ENCODE results near the gene ABAT.

Gene ABAT

DNA sequence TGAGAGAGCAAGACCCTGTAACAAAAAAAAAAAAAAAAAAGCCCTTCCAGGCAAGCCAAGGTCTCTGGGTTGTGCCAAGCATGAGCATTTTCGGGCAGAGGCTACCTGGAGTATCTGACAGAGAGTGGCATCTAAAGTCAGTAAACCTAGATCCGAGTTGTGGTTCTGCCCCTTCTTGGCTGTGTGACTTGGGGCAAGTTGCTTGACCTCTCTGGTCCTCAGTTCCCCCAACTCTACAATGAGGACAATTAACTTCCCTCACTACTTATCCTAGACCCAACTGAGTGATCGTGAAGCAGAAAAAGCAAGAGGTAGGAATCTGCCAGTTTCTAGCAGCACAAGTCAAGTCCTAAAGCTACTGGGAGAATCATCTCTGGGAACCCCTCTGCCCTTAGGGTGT, 88.7 kb downstream of the ABAT start:
- DNase-seq (ENCODE audit: low read depth in 2 of 2): no peak
- no peak overlapping the region for H3K4me3 ChIP-seq (replicated peaks in 1 of 2; ENCODE audit: low read depth in 2 of 2, low read length in 2 of 2)
- TF ChIP-seq, protein P1, sequence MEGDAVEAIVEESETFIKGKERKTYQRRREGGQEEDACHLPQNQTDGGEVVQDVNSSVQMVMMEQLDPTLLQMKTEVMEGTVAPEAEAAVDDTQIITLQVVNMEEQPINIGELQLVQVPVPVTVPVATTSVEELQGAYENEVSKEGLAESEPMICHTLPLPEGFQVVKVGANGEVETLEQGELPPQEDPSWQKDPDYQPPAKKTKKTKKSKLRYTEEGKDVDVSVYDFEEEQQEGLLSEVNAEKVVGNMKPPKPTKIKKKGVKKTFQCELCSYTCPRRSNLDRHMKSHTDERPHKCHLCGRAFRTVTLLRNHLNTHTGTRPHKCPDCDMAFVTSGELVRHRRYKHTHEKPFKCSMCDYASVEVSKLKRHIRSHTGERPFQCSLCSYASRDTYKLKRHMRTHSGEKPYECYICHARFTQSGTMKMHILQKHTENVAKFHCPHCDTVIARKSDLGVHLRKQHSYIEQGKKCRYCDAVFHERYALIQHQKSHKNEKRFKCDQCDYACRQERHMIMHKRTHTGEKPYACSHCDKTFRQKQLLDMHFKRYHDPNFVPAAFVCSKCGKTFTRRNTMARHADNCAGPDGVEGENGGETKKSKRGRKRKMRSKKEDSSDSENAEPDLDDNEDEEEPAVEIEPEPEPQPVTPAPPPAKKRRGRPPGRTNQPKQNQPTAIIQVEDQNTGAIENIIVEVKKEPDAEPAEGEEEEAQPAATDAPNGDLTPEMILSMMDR (IDR thresholded peaks at IDR 0.05; ENCODE audit: low read depth, low read length): no peak

DNA sequence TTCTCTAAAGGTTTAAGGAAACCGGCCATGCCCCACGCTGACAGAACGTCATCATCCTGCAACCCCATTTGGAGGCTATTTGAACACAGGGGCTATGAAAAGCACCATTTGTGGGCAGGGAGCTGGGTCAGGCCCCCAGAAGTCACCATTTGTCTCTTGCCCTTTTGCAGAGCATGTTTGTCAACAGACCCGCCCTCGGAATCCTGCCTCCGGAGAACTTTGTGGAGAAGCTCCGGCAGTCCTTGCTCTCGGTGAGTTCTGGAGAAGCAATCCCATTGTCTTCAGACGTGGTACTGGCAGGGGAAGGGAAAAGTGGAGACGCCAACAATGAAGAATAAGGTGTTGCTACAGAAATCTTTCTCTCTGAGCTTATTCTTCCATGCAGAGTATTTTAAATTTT, 89.5 kb downstream of the ABAT start:
- DNase-seq (ENCODE audit: low read depth in 2 of 2): no peak
- H3K4me3 ChIP-seq (replicated peaks in 1 of 2; ENCODE audit: low read depth in 2 of 2, low read length in 2 of 2): no peak overlapping the region
- TF ChIP-seq, protein P1 (IDR thresholded peaks at IDR 0.05; ENCODE audit: low read depth, low read length): no peak

DNA sequence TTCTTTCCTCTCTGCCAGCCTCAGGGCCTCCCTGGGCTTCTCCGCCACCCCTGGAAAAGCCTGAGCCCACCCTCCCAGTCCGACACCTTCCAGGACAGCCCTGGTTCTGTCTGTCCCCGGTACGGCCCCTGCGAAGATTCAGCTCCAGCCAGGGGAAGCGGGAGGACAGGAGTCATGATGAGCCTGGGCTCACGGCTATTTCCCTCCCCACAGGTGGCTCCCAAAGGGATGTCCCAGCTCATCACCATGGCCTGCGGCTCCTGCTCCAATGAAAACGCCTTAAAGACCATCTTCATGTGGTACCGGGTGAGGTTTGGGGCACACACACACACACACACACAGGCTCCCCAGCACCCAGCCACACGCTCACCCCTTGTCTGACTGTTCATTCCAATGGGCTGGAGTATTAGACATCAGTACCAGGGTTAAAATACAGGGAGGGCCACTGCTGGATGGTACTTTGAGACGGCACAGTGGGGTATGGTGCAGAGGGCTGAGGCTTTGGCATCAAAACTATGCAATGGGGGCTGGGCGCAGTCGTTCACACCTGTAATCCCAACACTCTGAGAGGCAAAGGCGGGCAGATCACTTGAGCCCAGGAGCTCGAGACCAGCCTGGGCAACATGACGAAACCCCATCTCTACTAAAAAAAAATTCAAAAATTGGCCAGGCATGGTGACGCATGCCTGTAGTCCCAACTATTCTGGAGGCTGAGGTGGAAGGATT, 90.3 kb downstream of the ABAT start:
- no peak for DNase-seq (ENCODE audit: low read depth in 2 of 2)
- TF ChIP-seq, protein P1 (IDR thresholded peaks at IDR 0.05; ENCODE audit: low read depth, low read length): no peak
- H3K4me3 ChIP-seq (replicated peaks in 1 of 2; ENCODE audit: low read depth in 2 of 2, low read length in 2 of 2): no peak overlapping the region

DNA sequence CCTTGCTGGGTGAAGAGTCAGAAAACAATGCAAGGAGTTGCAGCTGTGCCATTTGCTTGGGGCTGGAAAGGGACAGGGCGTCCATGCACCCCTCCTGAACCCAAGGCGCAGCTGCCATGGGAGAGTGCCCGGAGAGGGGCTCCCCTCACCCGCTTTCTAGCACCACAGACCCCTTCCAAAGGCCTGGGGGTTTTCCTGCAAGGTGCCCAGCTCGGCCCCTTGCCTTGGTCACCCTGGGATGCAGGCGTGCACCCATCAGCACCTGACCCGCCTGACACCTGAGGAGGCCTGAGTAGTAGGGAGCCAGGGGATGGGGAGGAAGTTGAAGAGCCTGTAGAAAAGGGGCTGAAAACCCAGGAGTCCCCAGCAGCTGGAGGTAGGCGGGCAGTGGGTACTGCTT, 92.8 kb downstream of the ABAT start:
- no peak overlapping the region for H3K4me3 ChIP-seq (replicated peaks in 1 of 2; ENCODE audit: low read depth in 2 of 2, low read length in 2 of 2)
- no peak for DNase-seq (ENCODE audit: low read depth in 2 of 2)
- TF ChIP-seq, protein P1 (IDR thresholded peaks at IDR 0.05; ENCODE audit: low read depth, low read length): no peak

DNA sequence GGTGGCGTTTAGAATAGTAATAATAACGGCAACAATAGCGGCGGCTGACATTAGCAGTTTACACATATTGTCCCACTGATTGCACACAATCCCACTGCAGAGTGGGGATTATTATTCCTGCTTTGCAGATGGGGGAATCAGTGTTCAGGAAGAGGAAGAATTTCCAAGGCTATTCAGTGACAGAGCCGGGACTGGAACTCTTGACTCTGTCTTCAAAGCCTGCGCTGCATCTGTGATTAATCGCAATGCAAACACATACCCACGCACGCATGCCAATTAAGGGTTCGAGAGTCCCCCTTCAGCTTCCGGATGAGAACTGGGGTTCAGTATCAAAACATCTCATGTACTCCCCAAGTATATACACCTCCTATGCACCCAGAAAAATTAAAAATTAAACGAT, 93.9 kb downstream of the ABAT start:
- no peak overlapping the region for H3K4me3 ChIP-seq (replicated peaks in 1 of 2; ENCODE audit: low read depth in 2 of 2, low read length in 2 of 2)
- no peak for DNase-seq (ENCODE audit: low read depth in 2 of 2)
- TF ChIP-seq, protein P1 (IDR thresholded peaks at IDR 0.05; ENCODE audit: low read depth, low read length): no peak

DNA sequence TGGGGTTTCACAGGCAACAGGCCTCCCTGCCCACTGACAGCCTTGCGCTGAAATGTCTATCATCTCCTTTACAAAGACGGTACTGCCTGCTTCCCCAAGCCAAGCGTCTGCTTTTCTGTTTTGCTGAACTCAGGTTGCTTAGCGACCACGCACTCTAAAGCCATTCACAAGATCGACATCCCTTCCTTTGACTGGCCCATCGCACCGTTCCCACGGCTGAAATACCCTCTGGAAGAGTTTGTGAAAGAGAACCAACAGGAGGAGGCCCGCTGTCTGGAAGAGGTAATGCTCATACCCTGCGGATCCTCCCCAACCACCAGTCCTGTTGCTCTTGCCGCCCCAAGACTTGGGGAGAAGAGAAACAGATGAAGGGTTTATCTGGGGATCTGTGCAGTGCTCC, 94.3 kb downstream of the ABAT start:
- TF ChIP-seq, protein P1 (IDR thresholded peaks at IDR 0.05; ENCODE audit: low read depth, low read length): no peak
- H3K4me3 ChIP-seq (replicated peaks in 1 of 2; ENCODE audit: low read depth in 2 of 2, low read length in 2 of 2): no peak overlapping the region
- DNase-seq (ENCODE audit: low read depth in 2 of 2): no peak

DNA sequence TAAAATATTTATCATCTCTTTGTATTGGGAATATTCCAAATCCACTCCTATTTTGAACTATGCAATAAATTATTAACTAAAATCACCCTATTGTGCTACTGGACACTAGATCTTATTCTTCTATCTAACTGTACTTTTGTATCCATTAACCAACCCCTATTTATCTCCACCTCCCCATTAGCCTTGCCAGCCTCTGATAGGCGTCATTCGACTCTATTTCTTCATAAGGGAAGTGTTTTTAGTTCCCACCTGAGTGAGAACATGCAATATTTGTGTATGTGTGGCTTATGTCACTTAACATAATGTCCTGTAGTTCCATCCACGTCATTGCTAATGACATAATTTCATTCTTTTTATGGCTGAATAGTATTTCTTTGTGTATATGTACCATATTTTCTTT, 99.1 kb downstream of the ABAT start:
- H3K4me3 ChIP-seq (replicated peaks in 1 of 2; ENCODE audit: low read depth in 2 of 2, low read length in 2 of 2): no peak overlapping the region
- TF ChIP-seq, protein P1 (IDR thresholded peaks at IDR 0.05; ENCODE audit: low read depth, low read length): no peak
- DNase-seq (ENCODE audit: low read depth in 2 of 2): no peak

All from cardiac fibroblast (primary cell).